ENCODE measurements around the gene PRICKLE1. TPM values are rescaled to one million over a fixed set of nuclear protein-coding genes. Genes with fewer than 3 reads are reported as not detected.

Gene PRICKLE1
- total and polyA plus RNA-seq, 9 of the 15 experiments (the other 6 are each of a cell fraction or from before 2014, with no cell fraction given), result 0.22 to 0.85 (median 0.31) TPM

GRCh38 chr12:42568952-42569915 is 20.3 kb downstream of the PRICKLE1 start:
- DNase-seq (ENCODE audit: extremely low read depth in 1 of 4, low spot score in 3 of 4), result peak in 2 of 4 experiments; percentile 19 to 61
- no peak overlapping the region for H2AFZ ChIP-seq (ENCODE audit: low read depth, low read length)
- peaks cover 0 to 4% of the 10 kb centered on the region in 2 experiments; a peak in 2 of 5 replicates for H3K27me3 ChIP-seq (ENCODE audit: control insufficient read depth in 2 of 2, insufficient read depth in 2 of 2, low read length in 2 of 2)
- H3K4me3 ChIP-seq, result no peak overlapping the region
- POLR2A ChIA-PET, result interaction anchor here (0.6 to 0.7 kb wide), 2 partner anchors 90 to 127 kb away, joined by 3 read pairs; no protein-coding TSS in a partner anchor
- H3K4me2 ChIP-seq (ENCODE audit: insufficient read depth, low read length), result no peak overlapping the region
- no peaks in the 10 kb centered on the region for H3K4me1 ChIP-seq (replicated peaks in 1 of 2; ENCODE audit: control insufficient read depth in 2 of 2, insufficient read depth in 2 of 2, low read length in 2 of 2)
- H3K79me2 ChIP-seq (ENCODE audit: control insufficient read depth, insufficient read depth, low read length), result no peaks in the 10 kb centered on the region
- no peaks in the 10 kb centered on the region for H3K9me1 ChIP-seq (ENCODE audit: control insufficient read depth, insufficient read depth, low read length)
- no peak overlapping the region for H3K27ac ChIP-seq (ENCODE audit: extremely low read depth, low read depth, low read length)
- H3K9me3 ChIP-seq (replicated peaks; ENCODE audit: control insufficient read depth, insufficient read depth, low read depth, low read length), result no peaks in the 10 kb centered on the region
- H3K9ac ChIP-seq (ENCODE audit: insufficient read depth in 1 of 2, low read depth in 2 of 2, low read length in 2 of 2), result no peak overlapping the region
- intact Hi-C loops (cut with micrococcal nuclease), result loop anchor here (1.0 to 5.0 kb wide), 5 partner anchors 87 to 1292 kb away; no protein-coding TSS in a partner anchor
- 0% methylated on average over 6 of the region's 6 CpGs for WGBS (ENCODE audit: insufficient coverage, low coverage, missing lambda C conversion rate)
- no peaks in the 10 kb centered on the region for H4K20me1 ChIP-seq (replicated peaks; ENCODE audit: control insufficient read depth, insufficient read depth, low read length)
- no peaks in the 10 kb centered on the region for H3K36me3 ChIP-seq (ENCODE audit: control insufficient read depth, insufficient read depth, low read length)
- ATAC-seq, result peak; percentile 82
- FAIRE-seq, result peak; percentile 94
- in situ Hi-C loops (cut with MboI), result loop anchor here (10.0 to 25.0 kb wide), 2 partner anchors 214 to 432 kb away; partner anchors contain the start of gene GXYLT1
- CTCF ChIA-PET (ENCODE audit: low intra/inter-chr PET ratio), result interaction anchor here (0.8 to 1.4 kb wide), 4 partner anchors 86 to 440 kb away, joined by 3 to 19 read pairs (median 6); no protein-coding TSS in a partner anchor
- no TSS peak for BruUV-seq (replicated peaks)
- TF ChIP-seq MAFG (tag; conservative IDR thresholded peaks at IDR 0.05), result peak; percentile 19; the same call in 1 of the 2 replicates
- peak; percentile 74 for TF ChIP-seq ZNF316 (IDR thresholded peaks at IDR 0.05)
- peak; percentile 44 to 79 (median 56); a peak in 5 of 6 replicates for TF ChIP-seq CTCF (IDR thresholded peaks at IDR 0.05 in 2 of 3, conservative IDR thresholded peaks at IDR 0.05 in 1 of 3; ENCODE audit: insufficient read depth in 2 of 3, low read depth in 1 of 3, low read length in 3 of 3)
- peak; percentile 66; the same call in 1 of the 2 replicates for TF ChIP-seq REST (IDR thresholded peaks at IDR 0.05; ENCODE audit: borderline replicate concordance)
- TF ChIP-seq REST (CRISPR knock-in tag; IDR thresholded peaks at IDR 0.05; ENCODE audit: low read depth), result no peak
- no peak for TF ChIP-seq SAFB2 (IDR thresholded peaks at IDR 0.05; ENCODE audit: borderline replicate concordance, low read depth, low read length, severe bottlenecking)
- TF ChIP-seq DEAF1 (CRISPR knock-in tag; IDR thresholded peaks at IDR 0.05), result 0 out of 2 replicates have a peak, but pooled peaks have one; percentile 9
